ENCODE results near the gene RNF4.
A peak's percentile ranks its signal among the peaks of the same experiment; 100 is the strongest.
"Not testable (repeated sequence)": the region's sequence is repeated elsewhere in the genome, so short reads cannot be mapped to it uniquely, and the experiment has no call there.

The RNF4 gene

DNA sequence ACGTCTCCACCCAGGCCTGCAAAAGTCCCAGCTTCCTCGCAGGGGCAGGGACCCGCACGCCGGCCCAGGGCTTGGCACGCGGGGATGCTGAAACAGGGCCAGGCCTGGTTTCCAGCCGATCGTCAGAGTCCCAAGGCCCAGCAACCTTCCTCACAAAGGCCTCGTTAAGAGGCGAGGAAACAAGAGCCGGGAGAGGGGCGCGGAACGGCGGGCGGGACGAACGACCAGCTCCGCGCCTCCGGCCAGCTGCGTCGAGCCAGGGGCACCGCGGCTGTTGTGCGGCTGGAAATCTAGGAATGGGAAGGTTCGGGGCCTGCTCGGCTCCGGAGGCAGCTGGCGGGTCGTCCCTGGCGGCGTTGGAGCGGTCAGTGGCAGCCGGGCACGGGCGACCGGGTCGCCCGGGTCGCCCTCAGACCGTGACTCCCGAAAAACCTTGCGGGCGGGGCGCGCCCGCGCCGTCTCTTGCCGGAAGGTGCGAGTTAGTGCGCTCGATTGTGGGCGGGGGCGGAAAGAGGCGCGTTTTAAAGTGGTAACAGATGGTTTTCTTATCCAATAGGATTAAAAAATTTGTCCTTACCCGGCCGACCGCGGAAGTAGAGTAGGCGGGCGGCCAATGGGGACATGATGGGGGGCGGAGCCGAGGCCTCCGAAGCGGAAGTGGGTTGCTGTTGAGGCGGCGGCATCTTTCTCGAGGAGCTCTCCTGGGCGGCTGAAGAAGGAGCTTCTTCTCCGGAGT lies at the start of gene RNF4:
Gene RNF4, plus strand, starts transcription at position 651 of the 736 bp plus-strand sequence. CDS start 21,388 bp downstream, outside the sequence.
- peak; percentile 97 for DNase-seq

DNA sequence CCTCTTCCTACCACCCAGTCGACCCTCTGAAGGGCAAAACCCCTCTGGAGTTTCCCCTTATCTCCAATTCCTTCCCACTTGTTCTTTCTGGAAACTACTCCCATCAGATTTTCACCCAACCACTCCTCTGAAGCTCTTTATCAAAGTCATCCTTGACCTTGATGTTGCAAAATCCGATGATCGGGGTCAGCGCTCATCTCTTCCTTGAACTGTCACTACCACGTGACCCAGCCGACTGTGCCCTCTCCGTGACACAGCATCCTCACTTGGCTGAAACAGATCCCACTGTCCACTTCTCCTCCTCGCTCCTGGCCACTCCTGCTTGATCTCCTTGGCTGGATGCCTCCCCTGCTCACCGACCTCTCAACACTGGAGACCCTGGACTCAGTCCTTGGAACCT lies 49.1 kb upstream of the RNF4 start:
- DNase-seq: no peak

DNA sequence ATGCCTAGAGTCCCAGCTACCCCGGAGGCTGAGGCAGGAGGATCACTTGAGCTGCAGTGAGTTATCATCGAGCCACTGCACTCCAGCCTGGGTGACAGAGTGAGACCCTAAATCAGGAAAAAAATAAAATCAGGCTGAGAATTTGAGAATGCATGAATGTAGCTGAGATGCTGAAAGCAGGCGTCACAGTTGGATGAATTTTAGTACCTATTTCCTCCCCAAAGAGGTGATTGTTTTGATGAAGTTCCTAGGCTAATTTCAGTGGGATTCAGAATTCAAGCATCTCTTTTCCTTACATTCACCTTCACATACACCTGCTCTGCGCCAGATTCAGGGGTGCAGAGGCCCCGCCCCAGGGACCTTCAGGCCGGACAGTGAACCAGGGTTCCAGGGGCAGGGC lies 47.0 kb upstream of the RNF4 start:
- no peak for DNase-seq

DNA sequence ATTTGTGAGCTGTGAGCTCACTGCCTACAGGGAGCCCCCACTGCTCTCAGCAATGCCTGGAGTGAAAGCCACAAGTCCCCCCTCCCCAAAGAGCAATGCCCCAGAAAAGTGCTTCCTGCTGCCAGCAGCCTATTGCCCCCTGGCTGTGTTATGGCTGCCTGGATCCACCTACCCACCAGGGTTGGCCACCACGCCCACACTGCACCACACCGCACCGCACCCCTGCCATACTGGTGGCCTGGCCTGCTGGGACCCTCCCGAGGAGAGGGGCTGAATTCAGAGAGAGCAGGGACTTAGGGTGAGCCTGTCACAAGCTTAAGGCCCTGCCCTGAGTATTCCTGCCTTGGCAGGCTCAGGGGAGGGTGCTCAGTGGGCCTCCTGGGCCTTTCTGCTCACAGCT lies 45.8 kb upstream of the RNF4 start:
- no peak for DNase-seq

DNA sequence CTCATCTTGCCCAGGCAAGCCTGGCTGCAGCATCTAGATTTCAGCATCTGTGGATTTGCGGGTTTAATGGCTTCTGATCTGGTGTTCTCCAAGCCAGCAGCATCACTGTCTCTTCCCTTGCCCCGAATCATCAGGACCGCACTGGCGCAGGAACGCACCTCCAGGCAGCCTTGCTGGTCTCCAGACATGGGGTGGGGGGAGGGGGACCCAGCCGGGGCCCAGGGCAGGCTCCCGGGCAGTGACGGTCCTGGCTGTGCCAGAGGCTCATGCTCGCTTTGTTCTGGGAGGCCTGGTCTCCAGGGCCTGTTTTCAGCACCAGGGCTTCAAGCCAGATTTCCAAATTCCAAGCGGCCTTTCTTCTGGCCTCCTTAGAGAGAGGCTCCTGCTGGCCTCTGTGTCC lies 45.2 kb upstream of the RNF4 start:
- DNase-seq: no peak

GRCh38 chr4:2424581-2424980 lies 44.3 kb upstream of the RNF4 start:
- no peak for DNase-seq

DNA sequence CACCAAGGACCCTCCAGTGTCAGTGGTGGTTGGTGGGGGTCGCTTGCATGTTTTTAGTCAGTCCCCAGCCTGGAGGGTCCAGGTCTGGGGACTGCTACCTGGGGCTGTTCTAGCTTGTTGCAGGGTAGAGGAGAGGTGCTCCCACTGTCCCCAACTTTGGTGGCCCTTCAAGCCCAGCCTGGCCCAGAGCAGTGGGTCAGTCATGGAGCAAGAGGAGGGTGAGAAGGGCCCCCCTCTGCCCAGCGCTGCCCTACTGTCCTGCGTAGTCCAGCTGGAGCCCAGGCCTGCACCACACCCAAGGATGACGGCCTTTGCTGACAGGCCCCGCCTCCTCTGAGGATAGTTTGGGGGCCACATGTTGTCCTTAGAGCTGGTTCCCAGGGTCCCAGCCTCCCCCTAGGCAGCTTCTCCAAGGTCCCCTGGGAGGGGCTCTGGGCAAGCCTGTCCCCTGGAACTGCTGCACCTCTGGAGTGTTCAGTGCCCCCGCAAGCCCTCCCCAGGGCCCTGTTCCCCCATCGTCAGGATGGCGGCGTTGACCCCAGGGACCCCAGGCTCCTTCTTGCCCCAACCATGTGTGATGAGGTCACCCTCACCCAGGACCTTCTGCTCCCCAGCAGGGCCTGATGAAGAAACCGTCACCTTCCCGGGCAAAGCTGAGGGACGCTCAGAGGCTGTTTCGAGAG lies 43.4 kb upstream of the RNF4 start:
- no peak for DNase-seq

DNA sequence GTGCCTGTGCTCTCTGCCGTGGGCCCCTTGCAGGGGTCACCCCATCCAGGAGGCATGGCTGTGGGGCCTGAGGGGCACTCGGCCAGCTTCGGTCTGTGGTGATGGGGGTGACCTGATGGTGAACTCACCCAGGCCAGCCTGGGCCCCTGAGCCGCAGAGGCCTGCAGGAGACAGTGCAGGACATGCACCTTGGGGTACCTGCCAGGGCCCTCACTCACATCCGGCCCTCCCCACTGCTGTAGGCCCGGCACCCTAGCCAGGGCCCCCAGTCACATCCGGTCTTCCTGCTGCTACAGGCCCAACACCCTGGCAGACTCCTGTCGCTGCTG lies 42.9 kb upstream of the RNF4 start:
- DNase-seq: no peak

- no peak for DNase-seq
Measured at GRCh38 chr4:2426711-2427275, 42.1 kb upstream of the RNF4 start.

- no peak for DNase-seq
Measured at GRCh38 chr4:2427383-2428334, 41.2 kb upstream of the RNF4 start.

GRCh38 chr4:2428496-2429213 lies 40.3 kb upstream of the RNF4 start:
- DNase-seq: no peak

GRCh38 chr4:2429945-2430757 lies 38.8 kb upstream of the RNF4 start:
- not testable (repeated sequence) for DNase-seq

DNA sequence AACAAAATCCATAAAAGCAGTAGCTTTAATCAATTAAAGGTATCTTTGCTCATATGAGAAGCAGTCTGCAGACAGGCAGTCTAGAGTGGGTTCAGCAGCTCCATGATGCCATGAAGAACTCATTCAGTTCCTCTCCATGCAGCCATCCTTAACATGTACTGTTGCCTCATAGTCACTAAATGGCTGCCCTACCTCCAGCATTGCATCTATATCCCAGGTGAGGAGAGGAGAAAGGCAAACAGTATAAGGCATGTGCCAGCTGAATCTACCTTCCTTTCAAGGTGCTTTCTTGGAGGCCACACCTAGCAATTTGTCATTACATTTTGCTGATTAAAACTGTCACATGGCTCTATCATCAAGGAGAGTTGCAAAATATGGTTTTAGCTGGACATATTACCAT lies 36.9 kb upstream of the RNF4 start:
- no peak for DNase-seq

DNA sequence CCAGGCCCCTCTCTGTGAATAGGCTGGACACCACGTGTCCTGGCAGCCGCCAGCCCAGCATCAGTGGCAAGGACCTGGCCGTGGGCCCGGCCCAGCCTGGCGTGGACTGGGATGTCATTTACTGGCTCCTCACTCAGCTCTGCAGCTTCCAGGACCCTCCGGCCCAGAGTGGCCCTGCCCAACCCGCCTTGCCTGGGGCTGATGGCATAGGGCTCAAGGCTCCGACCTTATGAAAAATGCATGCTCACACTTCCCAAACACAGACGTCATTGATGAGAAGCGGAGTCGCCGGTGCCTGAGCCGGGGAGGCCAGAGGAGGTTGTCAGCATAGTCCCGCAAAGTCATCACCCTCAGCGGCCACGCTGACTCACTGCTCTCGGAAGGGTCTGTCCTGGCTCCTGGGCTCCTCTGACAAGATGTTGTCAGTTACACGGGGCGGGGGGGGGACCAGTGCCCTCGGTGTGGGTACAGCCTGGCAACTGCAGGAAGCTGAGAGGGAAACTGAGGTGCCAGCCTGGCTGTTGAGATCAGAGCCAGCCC lies 35.8 kb upstream of the RNF4 start:
- DNase-seq: no peak

DNA sequence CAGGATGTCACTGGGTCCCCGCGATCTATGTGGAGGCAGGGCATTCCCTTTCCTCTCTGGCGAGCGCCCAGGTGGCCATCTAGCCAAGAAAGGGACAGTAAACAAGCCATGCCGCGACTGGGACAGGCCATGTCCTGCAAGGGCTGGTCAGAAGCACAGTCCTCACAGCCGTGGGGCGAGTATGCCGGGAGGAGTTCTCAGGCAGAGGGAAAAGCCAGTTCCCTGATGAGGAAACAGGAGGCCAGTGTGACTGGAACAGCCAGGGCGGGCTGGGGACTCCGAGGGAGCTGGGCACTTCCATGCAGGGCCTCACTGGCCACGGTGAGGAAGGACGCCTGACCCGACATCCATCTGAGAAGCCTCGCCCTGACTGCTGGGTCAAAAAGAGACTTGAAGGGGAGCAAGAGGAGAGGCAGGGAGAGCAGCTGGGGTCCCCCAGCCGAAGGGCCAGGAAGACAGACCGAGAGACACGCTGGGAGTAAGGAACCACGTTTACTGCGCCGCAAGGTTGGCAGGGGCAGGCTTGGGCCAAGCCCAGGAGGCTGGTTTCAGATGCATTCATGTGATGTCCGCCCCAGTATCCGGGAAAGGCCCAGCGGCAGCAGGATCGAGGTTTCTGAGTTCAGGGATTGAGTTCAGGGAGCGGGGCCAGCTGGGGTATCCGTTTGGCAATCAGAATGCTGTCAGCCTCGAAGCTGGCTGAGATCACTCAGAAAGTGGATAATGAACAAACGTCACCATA lies 35.1 kb upstream of the RNF4 start:
- DNase-seq: no peak

- no peak for DNase-seq
Measured at GRCh38 chr4:2434420-2434819, 34.5 kb upstream of the RNF4 start.

DNA sequence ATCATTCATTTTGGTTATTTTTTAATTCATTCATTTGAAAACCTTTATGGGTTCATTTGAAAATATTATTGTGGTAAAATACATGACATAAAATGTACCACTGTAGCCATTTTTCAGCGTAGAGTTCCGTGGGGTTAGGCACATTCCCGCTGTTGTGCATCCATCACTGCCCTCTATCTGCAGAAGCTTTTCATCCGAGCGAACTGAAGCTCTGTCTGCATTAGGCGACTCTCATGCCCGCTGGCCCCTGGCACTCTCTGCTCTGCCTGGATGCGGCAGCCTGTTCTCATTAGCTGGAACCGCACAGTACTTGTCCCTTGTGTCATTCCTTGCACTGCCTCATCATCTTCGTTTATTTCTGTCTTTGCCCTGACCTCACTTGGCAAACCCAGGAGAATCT lies 32.6 kb upstream of the RNF4 start:
- DNase-seq: no peak

- DNase-seq: no peak
Measured at GRCh38 chr4:2436761-2437474, 32.0 kb upstream of the RNF4 start.

- no peak for DNase-seq
Measured at GRCh38 chr4:2437475-2438215, 31.3 kb upstream of the RNF4 start.

Data from 8988T (cell line).